VCaP (cell line): ENCODE measurements around the gene EMP2.

Experiments
- H3K27ac ChIP-seq: fragments of 450-650 bp; 2 replicates; pipeline ENCODE4 v1.5.1; 2017
- TF ChIP-seq, protein P1 (sequence below): fragments of 450-650 bp; conservative IDR thresholded peaks from 2 replicates; pipeline ENCODE4 v1.5.1; 2017; ENCODE audit warnings: mild to moderate bottlenecking, moderate library complexity

EMP2 gene

DNA sequence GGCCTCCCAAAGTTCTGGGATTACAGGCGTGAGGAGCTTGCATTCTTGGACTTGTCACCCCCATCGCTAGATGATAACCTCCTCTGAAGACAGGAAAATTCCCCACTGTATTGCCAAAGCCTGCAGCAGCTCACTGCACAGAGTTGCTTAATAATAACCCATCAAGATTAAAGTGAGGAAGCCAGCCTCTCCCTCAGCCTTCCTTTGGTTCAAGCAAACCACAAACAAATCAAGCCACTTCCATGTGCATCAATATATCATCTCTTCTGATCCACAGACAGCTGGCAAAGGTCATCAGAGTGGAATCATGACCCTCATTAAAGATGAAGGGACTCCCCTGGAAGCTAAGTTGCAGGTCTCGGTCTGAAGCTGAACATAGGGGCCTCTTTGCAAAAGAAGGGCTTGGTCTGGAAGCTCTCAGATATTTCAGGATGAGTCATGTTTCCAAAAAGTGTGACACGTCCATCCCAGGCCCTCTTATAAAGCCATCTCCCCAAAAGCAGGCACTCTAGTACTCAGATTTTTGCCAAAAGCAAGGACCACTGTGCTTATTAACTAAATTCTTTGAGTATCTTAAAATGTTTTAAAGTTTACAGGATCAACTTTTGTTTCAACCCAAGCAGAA lies 4.8 kb downstream of the EMP2 start:
- no peak overlapping the region for H3K27ac ChIP-seq
- TF ChIP-seq, protein P1, sequence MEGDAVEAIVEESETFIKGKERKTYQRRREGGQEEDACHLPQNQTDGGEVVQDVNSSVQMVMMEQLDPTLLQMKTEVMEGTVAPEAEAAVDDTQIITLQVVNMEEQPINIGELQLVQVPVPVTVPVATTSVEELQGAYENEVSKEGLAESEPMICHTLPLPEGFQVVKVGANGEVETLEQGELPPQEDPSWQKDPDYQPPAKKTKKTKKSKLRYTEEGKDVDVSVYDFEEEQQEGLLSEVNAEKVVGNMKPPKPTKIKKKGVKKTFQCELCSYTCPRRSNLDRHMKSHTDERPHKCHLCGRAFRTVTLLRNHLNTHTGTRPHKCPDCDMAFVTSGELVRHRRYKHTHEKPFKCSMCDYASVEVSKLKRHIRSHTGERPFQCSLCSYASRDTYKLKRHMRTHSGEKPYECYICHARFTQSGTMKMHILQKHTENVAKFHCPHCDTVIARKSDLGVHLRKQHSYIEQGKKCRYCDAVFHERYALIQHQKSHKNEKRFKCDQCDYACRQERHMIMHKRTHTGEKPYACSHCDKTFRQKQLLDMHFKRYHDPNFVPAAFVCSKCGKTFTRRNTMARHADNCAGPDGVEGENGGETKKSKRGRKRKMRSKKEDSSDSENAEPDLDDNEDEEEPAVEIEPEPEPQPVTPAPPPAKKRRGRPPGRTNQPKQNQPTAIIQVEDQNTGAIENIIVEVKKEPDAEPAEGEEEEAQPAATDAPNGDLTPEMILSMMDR: no peak

DNA sequence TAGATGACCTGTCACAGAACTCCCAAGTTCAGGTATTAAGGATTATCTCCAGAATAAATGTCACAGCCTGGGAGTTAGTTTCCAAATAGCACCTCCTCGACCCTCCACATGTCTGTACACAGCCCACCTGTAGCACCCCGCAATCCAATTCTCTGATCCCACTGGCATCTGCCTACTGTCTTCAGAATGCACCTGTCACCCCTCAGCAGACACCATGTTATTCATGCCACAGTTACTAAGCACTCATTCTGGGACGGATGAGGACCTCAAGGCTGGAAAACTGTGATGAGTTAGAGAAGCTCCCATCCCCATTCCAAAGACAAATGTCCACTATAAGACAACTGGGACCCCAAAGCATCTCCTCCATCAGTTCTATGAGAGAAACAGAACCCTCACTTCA lies 7.8 kb downstream of the EMP2 start:
- TF ChIP-seq, protein P1: no peak
- no peak overlapping the region for H3K27ac ChIP-seq

DNA sequence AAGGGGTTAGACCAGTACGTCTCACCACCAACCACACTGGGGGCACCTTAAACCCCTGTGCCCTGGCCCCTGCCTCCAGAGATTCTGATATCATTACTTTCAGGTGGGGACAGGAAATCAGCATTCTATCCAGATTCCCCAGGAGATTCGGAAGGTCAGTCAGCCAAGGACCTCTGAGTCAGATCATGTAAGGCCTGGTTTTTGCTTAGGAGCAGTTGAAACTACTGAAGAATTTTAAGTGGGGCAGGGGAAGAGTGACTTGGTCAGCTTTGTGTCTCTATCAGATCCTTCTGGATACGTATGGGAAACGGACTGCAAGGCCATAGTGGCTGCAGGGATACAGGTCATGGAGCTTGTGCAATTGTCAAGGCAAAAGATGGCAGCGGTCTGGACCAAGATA lies 9.0 kb downstream of the EMP2 start:
- H3K27ac ChIP-seq: no peak overlapping the region
- TF ChIP-seq, protein P1: no peak

DNA sequence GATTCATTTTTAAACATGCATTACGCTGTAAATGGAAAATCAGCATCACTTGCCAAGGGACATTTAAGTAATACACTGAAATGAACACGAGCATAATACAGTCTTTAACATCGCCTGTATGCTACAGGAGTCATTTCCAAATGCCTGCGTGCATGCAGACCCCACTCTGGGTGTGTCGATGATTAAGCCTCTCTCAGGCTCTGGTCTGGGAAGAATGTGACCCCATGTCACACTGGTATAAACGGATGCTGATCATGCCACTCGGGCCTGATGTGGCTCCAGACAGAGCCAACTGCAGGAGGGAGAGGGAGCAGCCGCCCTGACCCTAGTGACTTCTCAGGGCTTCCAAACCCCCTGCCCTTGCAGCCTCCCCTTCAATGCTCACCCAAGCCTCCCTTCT lies 10.8 kb downstream of the EMP2 start:
- TF ChIP-seq, protein P1: no peak
- no peak overlapping the region for H3K27ac ChIP-seq

DNA sequence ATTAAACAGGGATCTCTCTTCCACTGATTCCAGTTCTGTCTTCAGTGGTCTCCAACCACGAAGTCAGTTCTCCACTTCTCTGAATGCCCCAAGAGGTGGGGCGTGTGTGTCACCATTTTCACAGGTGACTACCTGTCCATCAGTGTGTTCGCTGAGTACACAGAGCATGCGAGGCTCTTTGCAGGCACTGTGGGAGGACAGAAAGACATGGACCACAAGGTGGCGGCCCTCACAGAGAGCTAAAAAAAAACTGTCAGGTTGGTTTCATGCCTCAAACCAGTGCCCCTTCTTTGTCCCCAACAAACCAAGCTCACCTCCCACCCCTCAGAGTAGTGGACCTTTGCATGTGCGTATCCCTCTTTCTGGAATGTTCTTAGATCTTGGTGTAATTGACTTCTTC lies 13.8 kb downstream of the EMP2 start:
- H3K27ac ChIP-seq: no peak overlapping the region
- TF ChIP-seq, protein P1: no peak

DNA sequence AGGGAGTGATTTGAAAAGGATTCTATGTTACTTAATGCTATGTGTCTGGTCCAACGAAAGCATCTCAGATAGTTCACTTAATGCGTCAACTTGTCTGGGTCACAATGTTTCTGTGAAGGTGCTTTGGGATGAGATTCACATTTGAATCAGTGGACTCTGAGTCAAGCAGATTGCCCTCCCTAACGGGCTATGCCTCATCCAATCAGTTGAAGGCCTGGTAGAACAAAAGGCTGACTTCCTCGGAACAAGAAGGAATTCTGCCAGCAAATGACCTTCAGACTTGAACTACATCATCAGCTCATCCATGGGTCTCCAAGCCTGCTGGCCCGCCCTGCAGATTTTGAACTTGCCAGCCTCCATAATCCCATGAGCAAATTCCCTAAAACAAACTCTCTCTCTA lies 15.2 kb downstream of the EMP2 start:
- H3K27ac ChIP-seq: no peak overlapping the region
- TF ChIP-seq, protein P1: no peak

DNA sequence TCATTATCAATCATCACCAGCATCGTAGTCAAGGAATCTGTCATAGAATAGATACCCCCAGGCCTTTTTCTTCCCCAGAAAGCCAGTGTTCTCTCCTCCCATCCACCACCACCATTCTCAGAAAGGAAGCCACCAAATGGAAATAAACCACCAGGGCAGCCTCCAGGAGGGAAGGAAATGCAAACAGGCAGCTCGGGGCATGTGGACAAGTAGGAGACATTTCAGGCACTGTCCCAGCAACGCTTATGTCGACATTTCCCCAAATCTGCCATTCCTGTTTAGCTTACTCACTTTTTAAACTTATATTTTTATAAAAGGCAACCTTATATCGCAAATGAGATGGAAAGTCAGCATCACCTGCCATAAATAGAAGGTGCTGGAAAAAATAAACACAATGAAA lies 15.8 kb downstream of the EMP2 start:
- TF ChIP-seq, protein P1: no peak
- no peak overlapping the region for H3K27ac ChIP-seq
